Endothelial cell of umbilical vein (primary cell): ENCODE results near the gene CORO7. TPM values are rescaled to one million over a fixed set of nuclear protein-coding genes. Genes with fewer than 3 reads are reported as not detected.

ENCODE experiments used
- BruUV-seq: library from RNA; stranded (reverse); fragments of 400-500 nt; replicated peaks from 2 replicates; lab custom pipeline; 2021; lab: Mats Ljungman, UMichigan
- CTCF ChIA-PET: fragments of 300-600, 350-600 bp; sonication (Branson Sonifier 250); formaldehyde crosslinking; loops from one replicate; lab custom pipeline; 2021; ENCODE audit warnings: antibody characterized with exemption, inconsistent platforms; lab: Charles Lee
- POLR2A ChIA-PET: fragments of 300-600, 350-600 bp; sonication (Branson Sonifier 250); formaldehyde crosslinking; loops from one replicate; lab custom pipeline; 2021; ENCODE audit warnings: antibody characterized with exemption, inconsistent platforms; lab: Charles Lee
- DNase-seq: peaks from one replicate; pipeline ENCODE4 v3.0.0-alpha.2; 2011; ENCODE audit warnings: low read depth, low spot score
- FAIRE-seq: peaks from 2 replicates; lab custom pipeline; 2011; peaks lifted over from hg19 to GRCh38; lab: Jason Lieb, UNC
- H2AFZ ChIP-seq: 2 replicates; pipeline ENCODE4 v1.6.0; 2012; ENCODE audit warnings: low read depth, low read length, control low read depth, inconsistent platforms
- H3K27ac ChIP-seq: 2 replicates; pipeline ENCODE4 v1.5.1; 2011; ENCODE audit warnings: low read depth, mild to moderate bottlenecking, control low read depth, low read length, moderate library complexity; ENCODE audit not compliant: insufficient read depth
- H3K27me3 ChIP-seq, 2 experiments: 2 replicates each; pipeline versions ENCODE4 v1.6.0 to v1.6.1; 2011; ENCODE audit warnings: low read length in 2 of 2, mixed read lengths in 1 of 2; ENCODE audit not compliant: control insufficient read depth in 2 of 2, insufficient read depth in 2 of 2
- H3K36me3 ChIP-seq, 2 experiments: 2 replicates in 1 of 2; 3 replicates in 1 of 2; pipeline ENCODE4 v1.5.1; 2011; ENCODE audit warnings: low read length in 2 of 2, mild to moderate bottlenecking in 1 of 2, moderate library complexity in 1 of 2; ENCODE audit not compliant: control insufficient read depth in 2 of 2, insufficient read depth in 2 of 2; ENCODE audit errors: extremely low read depth in 1 of 2
- H3K4me1 ChIP-seq: 3 replicates; pipeline ENCODE4 v1.5.1; 2011; ENCODE audit warnings: mild to moderate bottlenecking, low read length; ENCODE audit not compliant: control insufficient read depth, insufficient read depth; ENCODE audit errors: extremely low read depth
- H3K4me2 ChIP-seq: 2 replicates; pipeline ENCODE4 v1.6.1; 2011; ENCODE audit warnings: low read length, control low read depth, mixed read lengths; ENCODE audit not compliant: insufficient read depth
- H3K4me3 ChIP-seq, 3 experiments: fragments of 200-600 bp in 1 of 3; sonication (generic), shearing (Covaris generic) in 1 of 3; replicated peaks in 1 of 3; 2 replicates each; pipeline ENCODE4 v1.5.1; 2011 to 2016; ENCODE audit warnings: control low read depth in 3 of 3, low read length in 3 of 3, mild to moderate bottlenecking in 2 of 3, inconsistent platforms in 1 of 3, low read depth in 1 of 3, moderate library complexity in 1 of 3; ENCODE audit not compliant: insufficient read depth in 1 of 3
- H3K79me2 ChIP-seq: 2 replicates; pipeline ENCODE4 v1.6.0; 2012; ENCODE audit warnings: low read length, inconsistent platforms; ENCODE audit not compliant: control insufficient read depth, insufficient read depth
- H3K9ac ChIP-seq: replicated peaks from 2 replicates; pipeline ENCODE3; 2011; ENCODE audit warnings: low read length, control low read depth; ENCODE audit not compliant: insufficient read depth; ENCODE audit errors: extremely low read depth
- H3K9me1 ChIP-seq: replicated peaks from 3 replicates; pipeline ENCODE4 v1.6.0; 2011; ENCODE audit warnings: mild to moderate bottlenecking, low read length; ENCODE audit not compliant: control insufficient read depth, insufficient read depth; ENCODE audit errors: extremely low read depth
- H3K9me3 ChIP-seq: replicated peaks from 2 replicates; pipeline ENCODE4 v1.5.1; 2012; ENCODE audit warnings: low read length, inconsistent platforms; ENCODE audit not compliant: control insufficient read depth, insufficient read depth
- H4K20me1 ChIP-seq: replicated peaks from 2 replicates; pipeline ENCODE3; 2011; ENCODE audit warnings: mild to moderate bottlenecking, low read length; ENCODE audit not compliant: control insufficient read depth, insufficient read depth; ENCODE audit errors: extremely low read depth
- CTCF ChIP-seq, 2 donors: IDR thresholded peaks; 1 replicate in 1 of 2; 2 replicates in 1 of 2; pipeline ENCODE4 v1.5.1; 2011; ENCODE audit warnings: low read length in 2 of 2, mild to moderate bottlenecking in 2 of 2, moderate library complexity in 2 of 2, control low read depth in 1 of 2, inconsistent platforms in 1 of 2, low read depth in 1 of 2; ENCODE audit not compliant: insufficient read depth in 1 of 2; ENCODE audit errors: extremely low read depth in 1 of 2
- EZH2 ChIP-seq: IDR thresholded peaks from 2 replicates; pipeline ENCODE4 v1.6.1; 2012; ENCODE audit warnings: borderline replicate concordance, low read depth, mild to moderate bottlenecking, moderate library complexity, low read length, inconsistent platforms; ENCODE audit not compliant: severe bottlenecking
- FOS ChIP-seq: IDR thresholded peaks from 2 replicates; pipeline ENCODE4 v1.6.1; 2011; ENCODE audit warnings: mild to moderate bottlenecking, low read length, moderate library complexity, borderline replicate concordance; ENCODE audit not compliant: insufficient read depth
- GATA2 ChIP-seq: IDR thresholded peaks from 2 replicates; pipeline ENCODE4 v1.7.0; 2011; ENCODE audit warnings: low read depth, mild to moderate bottlenecking, moderate library complexity, mixed read lengths, low read length; ENCODE audit not compliant: insufficient read length, insufficient read depth
- JUN ChIP-seq: IDR thresholded peaks from 2 replicates; pipeline ENCODE4 v1.6.1; 2011; ENCODE audit warnings: borderline replicate concordance, low read depth; ENCODE audit not compliant: insufficient read length, insufficient read depth
- MAX ChIP-seq: IDR thresholded peaks from 2 replicates; pipeline ENCODE4 v1.6.1; 2011; ENCODE audit not compliant: insufficient read depth, insufficient read length
- MYC ChIP-seq: IDR thresholded peaks from one replicate; pipeline ENCODE4 v1.6.1; 2011; ENCODE audit warnings: mild to moderate bottlenecking, low read depth, low read length
- POLR2A ChIP-seq: IDR thresholded peaks from 2 replicates; pipeline ENCODE4 v1.6.1; 2012; ENCODE audit warnings: low read depth, mild to moderate bottlenecking, control low read depth, low read length
- POLR2AphosphoS5 ChIP-seq: IDR thresholded peaks from 2 replicates; pipeline ENCODE4 v1.6.1; 2012; ENCODE audit warnings: low read depth, mild to moderate bottlenecking, control low read depth, low read length, moderate library complexity; ENCODE audit not compliant: insufficient read depth
- dilution Hi-C: fragments of 300-500 bp; cut with MboI; formaldehyde crosslinking; loops from one replicate; pipeline ENCODE4 v1.15.0; 2019; ENCODE audit warnings: low sequenced_read_pairs; ENCODE audit not compliant: extremely low pct_ligation_motif_present
- intact Hi-C: fragments of 100-400 bp; cut with micrococcal nuclease; formaldehyde crosslinking; loops from one replicate; pipeline ENCODE4 v1.10.0; 2022
- polyA plus RNA-seq, 4 experiments: library from polyadenylated mRNA; depleted of rRNA in 3 of 4; stranded (reverse) in 3 of 4; unstranded in 1 of 4; fragments of >200 nt; gene quantifications; 2 replicates each; pipeline versions ENCODE4 v1.2.1 to v1.2.3, GENCODE V29; 2011 to 2012; ENCODE audit warnings: missing spikeins in 1 of 4
- total RNA-seq: library from RNA; stranded (reverse); gene quantifications from 2 replicates; pipeline ENCODE4 v1.2.3, GENCODE V29; 2021

CORO7 gene
- total and polyA plus RNA-seq, 2 donors (not counting 3 experiments of a cell fraction or from before 2014, with no cell fraction given): 42.5 to 72.3 TPM

GRCh38 chr16:4384509-4384942, 31.9 kb downstream of the CORO7 start:
- TF ChIP-seq MYC (no peak), POLR2A (no peak), EZH2 (no peak), GATA2 (no peak), FOS (no peak), JUN (no peak), CTCF (IDR thresholded peaks at IDR 0.05; ENCODE audit: extremely low read depth in 1 of 2, insufficient read depth in 1 of 2, low read depth in 1 of 2, low read length in 2 of 2) (no peak), POLR2AphosphoS5 (no peak), MAX (no peak)
- H3K4me1 ChIP-seq: peaks cover 22% of the 10 kb centered on the region
- intact Hi-C loops: no loop called here
- no peak overlapping the region for H2AFZ ChIP-seq
- H4K20me1 ChIP-seq: no peaks in the 10 kb centered on the region
- dilution Hi-C loops: no loop called here
- no peak for FAIRE-seq
- no peak overlapping the region for H3K4me2 ChIP-seq
- H3K36me3 ChIP-seq: peaks cover 0 to 13% of the 10 kb centered on the region in 2 experiments
- no TSS peak for BruUV-seq
- no peak overlapping the region for H3K4me3 ChIP-seq
- H3K79me2 ChIP-seq: no peaks in the 10 kb centered on the region
- no peak overlapping the region for H3K27ac ChIP-seq
- H3K9me3 ChIP-seq: no peaks in the 10 kb centered on the region
- no peak overlapping the region for H3K9ac ChIP-seq
- ChIA-PET POLR2A (no interaction called here), CTCF (no interaction called here)
- no peak for DNase-seq
- no peaks in the 10 kb centered on the region for H3K27me3 ChIP-seq
- no peaks in the 10 kb centered on the region for H3K9me1 ChIP-seq
